ENCODE results near the gene ZNF527.
A peak's percentile ranks its signal among the peaks of the same experiment; 100 is the strongest.

ZNF527 gene

GRCh38 chr19:37370880-37371661, at the start of gene ZNF527:
Gene ZNF527 (plus strand): TSS chr19:37371099. CDS start chr19:37374199, 3,100 bp downstream.
- H3K27me3 ChIP-seq (ENCODE audit: control insufficient read depth in 1 of 2, insufficient read depth in 2 of 2, low read length in 2 of 2), result no peaks in the 10 kb centered on the region
- peak within 1 kb of the TSS; percentile 72 to 99 for H3K4me3 ChIP-seq (ENCODE audit: low read length in 2 of 2)
- peak within 1 kb of the TSS; percentile 82 for H3K27ac ChIP-seq (ENCODE audit: low read length)
- H3K9me3 ChIP-seq (ENCODE audit: control insufficient read depth in 2 of 2, low read length in 2 of 2), result peaks cover 0 to 8% of the 10 kb centered on the region in 2 donors
- H3K9ac ChIP-seq (ENCODE audit: low read length in 2 of 2), result peak within 1 kb of the TSS; percentile 78 to 95
- H3K36me3 ChIP-seq (ENCODE audit: control insufficient read depth in 2 of 2, insufficient read depth in 2 of 2, low read length in 2 of 2), result peaks cover 15 to 17% of the 10 kb centered on the region in 2 donors
- peaks cover 2% of the 10 kb centered on the region for H3K4me1 ChIP-seq (ENCODE audit: control insufficient read depth, insufficient read depth, low read length)

- Histone ChIP-seq H3K27ac (ENCODE audit: low read length) (no peak overlapping the region), H3K4me3 (ENCODE audit: low read length in 2 of 2) (no peak overlapping the region), H3K36me3 (ENCODE audit: control insufficient read depth in 2 of 2, insufficient read depth in 2 of 2, low read length in 2 of 2) (peaks cover 12 to 20% of the 10 kb centered on the region in 2 donors), H3K4me1 (ENCODE audit: control insufficient read depth, insufficient read depth, low read length) (peaks cover 5% of the 10 kb centered on the region), H3K9ac (ENCODE audit: low read length in 2 of 2) (no peak overlapping the region), H3K9me3 (ENCODE audit: control insufficient read depth in 2 of 2, low read length in 2 of 2) (no peaks in the 10 kb centered on the region), H3K27me3 (ENCODE audit: control insufficient read depth in 1 of 2, insufficient read depth in 2 of 2, low read length in 2 of 2) (no peaks in the 10 kb centered on the region)
Measured at GRCh38 chr19:37329686-37330085, 41.2 kb upstream of the ZNF527 start.

GRCh38 chr19:37332839-37333238, 38.1 kb upstream of the ZNF527 start:
- H3K27ac ChIP-seq (ENCODE audit: low read length), result no peak overlapping the region
- peaks cover 18% of the 10 kb centered on the region for H3K4me1 ChIP-seq (ENCODE audit: control insufficient read depth, insufficient read depth, low read length)
- H3K27me3 ChIP-seq (ENCODE audit: control insufficient read depth in 1 of 2, insufficient read depth in 2 of 2, low read length in 2 of 2), result no peaks in the 10 kb centered on the region
- no peak overlapping the region for H3K4me3 ChIP-seq (ENCODE audit: low read length in 2 of 2)
- peaks cover 11 to 18% of the 10 kb centered on the region in 2 donors for H3K36me3 ChIP-seq (ENCODE audit: control insufficient read depth in 2 of 2, insufficient read depth in 2 of 2, low read length in 2 of 2)
- H3K9ac ChIP-seq (ENCODE audit: low read length in 2 of 2), result no peak overlapping the region
- no peaks in the 10 kb centered on the region for H3K9me3 ChIP-seq (ENCODE audit: control insufficient read depth in 2 of 2, low read length in 2 of 2)

- Histone ChIP-seq H3K4me1 (ENCODE audit: control insufficient read depth, insufficient read depth, low read length) (peaks cover 18% of the 10 kb centered on the region), H3K36me3 (ENCODE audit: control insufficient read depth in 2 of 2, insufficient read depth in 2 of 2, low read length in 2 of 2) (peaks cover 8 to 13% of the 10 kb centered on the region in 2 donors), H3K27ac (ENCODE audit: low read length) (no peak overlapping the region), H3K9me3 (ENCODE audit: control insufficient read depth in 2 of 2, low read length in 2 of 2) (no peaks in the 10 kb centered on the region), H3K4me3 (ENCODE audit: low read length in 2 of 2) (no peak overlapping the region), H3K27me3 (ENCODE audit: control insufficient read depth in 1 of 2, insufficient read depth in 2 of 2, low read length in 2 of 2) (no peaks in the 10 kb centered on the region), H3K9ac (ENCODE audit: low read length in 2 of 2) (no peak overlapping the region)
Measured at GRCh38 chr19:37333457-37333856, 37.4 kb upstream of the ZNF527 start.

GRCh38 chr19:37334179-37335071, 36.5 kb upstream of the ZNF527 start:
- peaks cover 18% of the 10 kb centered on the region for H3K4me1 ChIP-seq (ENCODE audit: control insufficient read depth, insufficient read depth, low read length)

GRCh38 chr19:37342753-37343152, 28.1 kb upstream of the ZNF527 start:
- H3K4me3 ChIP-seq (ENCODE audit: low read length in 2 of 2), result no peak overlapping the region
- H3K36me3 ChIP-seq (ENCODE audit: control insufficient read depth in 2 of 2, insufficient read depth in 2 of 2, low read length in 2 of 2), result peaks cover 13 to 25% of the 10 kb centered on the region in 2 donors

More at GRCh38 chr19:37334179-37335071, 36.5 kb upstream of the ZNF527 start:
- H3K36me3 ChIP-seq (ENCODE audit: control insufficient read depth in 2 of 2, insufficient read depth in 2 of 2, low read length in 2 of 2), result peaks cover 0 to 5% of the 10 kb centered on the region in 2 donors
- no peaks in the 10 kb centered on the region for H3K27me3 ChIP-seq (ENCODE audit: control insufficient read depth in 1 of 2, insufficient read depth in 2 of 2, low read length in 2 of 2)
- H3K4me3 ChIP-seq (ENCODE audit: low read length in 2 of 2), result peak overlapping the region; percentile 90 to 98
- H3K9ac ChIP-seq (ENCODE audit: low read length in 2 of 2), result peak overlapping the region; percentile 90 to 97
- H3K9me3 ChIP-seq (ENCODE audit: control insufficient read depth in 2 of 2, low read length in 2 of 2), result no peaks in the 10 kb centered on the region
- H3K27ac ChIP-seq (ENCODE audit: low read length), result peak overlapping the region; percentile 76

GRCh38 chr19:37346091-37346490, 24.8 kb upstream of the ZNF527 start:
- Histone ChIP-seq H3K4me3 (ENCODE audit: low read length in 2 of 2) (no peak overlapping the region), H3K4me1 (ENCODE audit: control insufficient read depth, insufficient read depth, low read length) (peaks cover 9% of the 10 kb centered on the region), H3K9me3 (ENCODE audit: control insufficient read depth in 2 of 2, low read length in 2 of 2) (no peaks in the 10 kb centered on the region), H3K27me3 (ENCODE audit: control insufficient read depth in 1 of 2, insufficient read depth in 2 of 2, low read length in 2 of 2) (no peaks in the 10 kb centered on the region), H3K9ac (ENCODE audit: low read length in 2 of 2) (no peak overlapping the region), H3K36me3 (ENCODE audit: control insufficient read depth in 2 of 2, insufficient read depth in 2 of 2, low read length in 2 of 2) (peaks cover 20 to 35% of the 10 kb centered on the region in 2 donors), H3K27ac (ENCODE audit: low read length) (no peak overlapping the region)

More at GRCh38 chr19:37342753-37343152, 28.1 kb upstream of the ZNF527 start:
- H3K27me3 ChIP-seq (ENCODE audit: control insufficient read depth in 1 of 2, insufficient read depth in 2 of 2, low read length in 2 of 2), result no peaks in the 10 kb centered on the region
- no peak overlapping the region for H3K27ac ChIP-seq (ENCODE audit: low read length)
- H3K9ac ChIP-seq (ENCODE audit: low read length in 2 of 2), result no peak overlapping the region
- H3K9me3 ChIP-seq (ENCODE audit: control insufficient read depth in 2 of 2, low read length in 2 of 2), result no peaks in the 10 kb centered on the region
- H3K4me1 ChIP-seq (ENCODE audit: control insufficient read depth, insufficient read depth, low read length), result peaks cover 9% of the 10 kb centered on the region

GRCh38 chr19:37348060-37348459, 22.8 kb upstream of the ZNF527 start:
- H3K27ac ChIP-seq (ENCODE audit: low read length), result no peak overlapping the region
- no peak overlapping the region for H3K4me3 ChIP-seq (ENCODE audit: low read length in 2 of 2)
- H3K9me3 ChIP-seq (ENCODE audit: control insufficient read depth in 2 of 2, low read length in 2 of 2), result no peaks in the 10 kb centered on the region
- no peaks in the 10 kb centered on the region for H3K27me3 ChIP-seq (ENCODE audit: control insufficient read depth in 1 of 2, insufficient read depth in 2 of 2, low read length in 2 of 2)
- peaks cover 20 to 35% of the 10 kb centered on the region in 2 donors for H3K36me3 ChIP-seq (ENCODE audit: control insufficient read depth in 2 of 2, insufficient read depth in 2 of 2, low read length in 2 of 2)
- H3K4me1 ChIP-seq (ENCODE audit: control insufficient read depth, insufficient read depth, low read length), result peaks cover 5% of the 10 kb centered on the region
- H3K9ac ChIP-seq (ENCODE audit: low read length in 2 of 2), result no peak overlapping the region

GRCh38 chr19:37353968-37354367, 16.9 kb upstream of the ZNF527 start:
- Histone ChIP-seq H3K27me3 (ENCODE audit: control insufficient read depth in 1 of 2, insufficient read depth in 2 of 2, low read length in 2 of 2) (no peaks in the 10 kb centered on the region), H3K4me3 (ENCODE audit: low read length in 2 of 2) (no peak overlapping the region), H3K4me1 (ENCODE audit: control insufficient read depth, insufficient read depth, low read length) (no peaks in the 10 kb centered on the region), H3K36me3 (ENCODE audit: control insufficient read depth in 2 of 2, insufficient read depth in 2 of 2, low read length in 2 of 2) (peaks cover 6 to 12% of the 10 kb centered on the region in 2 donors), H3K9me3 (ENCODE audit: control insufficient read depth in 2 of 2, low read length in 2 of 2) (no peaks in the 10 kb centered on the region), H3K9ac (ENCODE audit: low read length in 2 of 2) (no peak overlapping the region), H3K27ac (ENCODE audit: low read length) (no peak overlapping the region)

GRCh38 chr19:37355901-37356300, 15.0 kb upstream of the ZNF527 start:
- Histone ChIP-seq H3K27ac (ENCODE audit: low read length) (no peak overlapping the region), H3K36me3 (ENCODE audit: control insufficient read depth in 2 of 2, insufficient read depth in 2 of 2, low read length in 2 of 2) (peaks cover 11 to 17% of the 10 kb centered on the region in 2 donors), H3K9me3 (ENCODE audit: control insufficient read depth in 2 of 2, low read length in 2 of 2) (no peaks in the 10 kb centered on the region), H3K27me3 (ENCODE audit: control insufficient read depth in 1 of 2, insufficient read depth in 2 of 2, low read length in 2 of 2) (no peaks in the 10 kb centered on the region), H3K4me3 (ENCODE audit: low read length in 2 of 2) (no peak overlapping the region), H3K9ac (ENCODE audit: low read length in 2 of 2) (no peak overlapping the region), H3K4me1 (ENCODE audit: control insufficient read depth, insufficient read depth, low read length) (no peaks in the 10 kb centered on the region)

Data from stomach smooth muscle (tissue), 2 donors.